GM21390 (cell line): Measurements from ENCODE around the gene USP7.
"Not testable (repeated sequence)": the region's sequence is repeated elsewhere in the genome, so short reads cannot be mapped to it uniquely, and the experiment has no call there.

Experiments
- ATAC-seq: cut with Tn5 transposase; IDR thresholded peaks from one replicate; pipeline ENCODE4 v1.9.1; 2021; ENCODE audit not compliant: unreplicated experiment

Gene USP7

DNA sequence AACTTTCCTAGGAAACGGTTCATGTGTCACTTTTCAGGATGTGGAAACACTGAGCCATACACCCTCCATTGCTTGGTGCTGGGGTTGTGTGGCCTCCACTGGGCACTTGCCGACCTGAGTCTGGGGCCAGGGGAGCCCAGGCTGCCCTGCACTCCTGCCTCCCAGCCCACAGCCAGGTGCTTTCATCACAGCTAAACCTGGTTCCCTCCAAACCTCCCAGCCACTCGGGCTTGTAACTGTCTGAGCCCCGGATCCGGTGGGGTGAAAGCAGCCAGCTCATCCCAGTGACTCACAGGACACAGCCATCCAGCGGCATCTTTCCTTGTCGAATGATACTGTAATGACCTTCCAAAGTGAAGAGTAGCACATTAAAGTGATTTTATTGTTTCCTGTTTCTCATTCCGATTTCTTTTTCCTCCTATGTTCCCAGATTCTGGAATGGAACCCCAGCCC lies 114.7 kb downstream of the USP7 start:
- ATAC-seq = no peak

DNA sequence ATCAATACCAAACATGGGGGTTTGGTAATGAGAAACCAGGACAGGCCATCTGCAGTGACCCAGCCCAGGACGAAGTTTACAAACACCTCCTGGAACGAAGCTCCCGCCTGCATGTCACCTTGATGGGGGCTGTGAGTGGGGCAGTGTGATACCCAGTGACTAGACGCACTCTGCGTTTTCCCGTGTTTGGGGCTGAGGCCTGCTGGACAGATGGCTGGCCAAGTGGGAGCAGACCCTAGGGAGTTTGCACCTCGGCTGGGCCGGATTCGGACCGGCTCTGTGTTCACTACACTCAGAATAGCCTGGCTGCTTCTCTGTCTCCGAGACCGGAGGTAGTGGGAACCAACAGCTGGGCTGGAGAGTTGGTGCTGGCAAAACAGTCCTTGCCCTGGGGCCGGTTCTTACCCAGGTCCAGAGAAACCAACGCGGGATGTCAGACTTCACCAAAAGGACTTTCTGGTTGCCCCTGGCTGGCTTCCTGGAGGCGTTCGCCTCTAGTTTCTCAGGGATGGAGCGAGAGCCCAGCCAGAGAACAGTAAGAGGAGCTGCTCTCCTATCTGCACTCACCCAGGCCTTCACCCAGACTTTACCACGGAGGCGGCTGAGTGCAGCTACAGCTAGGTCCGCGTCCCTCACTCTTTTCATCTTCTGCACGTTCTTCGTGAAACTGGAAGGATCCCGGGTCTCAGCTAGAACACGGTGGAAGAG lies 115.3 kb downstream of the USP7 start:
- ATAC-seq = no peak

DNA sequence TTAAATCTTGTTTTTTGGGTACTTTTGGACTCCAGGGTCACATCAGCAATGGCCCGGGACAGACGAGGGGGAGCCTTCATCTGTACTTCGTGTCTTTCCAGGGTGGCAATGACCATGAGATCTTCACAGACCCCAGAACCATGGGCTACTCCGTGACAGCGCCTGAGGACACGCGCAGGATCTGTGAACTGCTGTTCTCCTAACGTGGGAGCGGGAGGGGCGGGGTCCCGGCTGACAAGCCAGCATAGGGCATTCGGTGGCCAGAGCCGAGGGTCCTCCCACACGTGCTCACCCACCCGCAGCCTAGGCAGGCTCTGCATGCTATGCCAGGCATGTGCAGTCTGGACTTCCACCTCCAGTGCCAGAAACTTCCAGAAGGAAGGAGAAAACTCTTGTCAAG lies 116.1 kb downstream of the USP7 start:
- ATAC-seq = no peak

DNA sequence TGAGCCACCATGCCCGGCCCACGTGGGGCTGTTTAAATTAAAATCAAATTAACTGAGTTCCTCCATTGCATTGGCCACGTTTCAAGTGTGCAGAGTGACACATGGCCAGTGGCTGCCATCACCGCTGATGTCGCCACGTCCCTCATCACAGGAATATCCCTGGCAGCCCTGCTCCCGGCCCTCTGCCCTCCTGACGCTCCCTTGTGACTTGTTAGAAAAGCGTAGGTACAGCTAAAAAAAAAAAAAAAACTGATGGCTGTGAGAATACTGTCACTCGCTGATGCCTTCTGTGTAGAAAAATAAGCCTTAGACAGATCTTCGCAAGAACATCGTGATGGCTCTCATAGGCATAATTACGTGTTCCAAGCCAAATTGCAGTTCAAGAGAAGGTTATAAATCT lies 116.6 kb downstream of the USP7 start:
- ATAC-seq = no peak

DNA sequence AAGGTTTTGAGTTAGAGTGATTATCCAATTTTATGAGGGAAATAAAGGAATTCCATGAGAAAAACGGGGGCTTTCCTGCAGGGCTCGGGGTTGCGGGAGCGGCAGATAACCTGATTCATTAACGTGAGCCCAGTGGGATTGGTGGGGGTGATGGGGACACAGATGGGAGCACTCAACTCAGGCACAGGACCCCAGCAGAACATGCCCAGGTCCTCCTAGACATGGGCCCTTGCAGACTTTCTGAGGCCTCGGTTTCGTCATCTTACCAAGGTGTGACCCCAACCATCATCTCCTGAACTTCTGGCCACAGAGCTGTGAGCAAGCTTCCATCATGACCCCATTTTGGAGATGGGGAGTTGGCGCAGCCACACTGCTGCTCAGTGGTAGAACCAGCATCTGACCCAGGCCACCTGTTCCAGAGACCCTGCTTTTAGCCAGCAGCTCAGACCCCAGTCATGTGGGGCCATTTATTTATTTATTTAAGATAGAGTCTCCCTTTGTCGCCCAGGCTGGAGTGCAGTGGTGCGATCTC lies 117.2 kb downstream of the USP7 start:
- ATAC-seq = no peak

DNA sequence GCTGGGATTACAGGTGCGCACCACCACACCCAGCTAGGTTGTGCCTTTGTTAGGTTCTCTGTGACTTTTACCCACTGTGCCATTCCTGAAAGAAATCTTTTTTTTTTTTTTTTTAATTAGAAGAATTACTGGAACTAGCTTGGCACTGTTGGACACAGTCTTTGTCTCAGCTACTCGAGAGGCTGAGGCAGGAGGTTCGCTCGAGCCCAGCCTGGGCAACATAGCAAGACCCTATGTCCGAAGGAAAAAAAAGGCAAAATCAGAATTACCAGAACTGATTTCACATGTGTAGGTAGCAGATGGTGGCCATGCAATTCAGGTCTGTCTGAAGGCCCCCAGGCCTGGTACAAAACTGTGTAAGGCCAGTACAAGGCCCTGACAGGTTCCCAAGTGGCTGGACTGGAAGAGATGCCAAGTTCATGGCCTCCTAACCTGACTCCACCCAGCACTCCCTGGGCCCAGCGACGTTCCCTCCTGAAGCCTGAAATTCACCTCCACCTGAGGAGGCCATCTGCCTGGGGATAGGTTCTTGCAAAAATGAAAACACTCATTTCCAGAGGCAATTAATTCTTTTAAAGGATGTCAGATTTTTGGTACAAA lies 117.9 kb downstream of the USP7 start:
- no peak for ATAC-seq

DNA sequence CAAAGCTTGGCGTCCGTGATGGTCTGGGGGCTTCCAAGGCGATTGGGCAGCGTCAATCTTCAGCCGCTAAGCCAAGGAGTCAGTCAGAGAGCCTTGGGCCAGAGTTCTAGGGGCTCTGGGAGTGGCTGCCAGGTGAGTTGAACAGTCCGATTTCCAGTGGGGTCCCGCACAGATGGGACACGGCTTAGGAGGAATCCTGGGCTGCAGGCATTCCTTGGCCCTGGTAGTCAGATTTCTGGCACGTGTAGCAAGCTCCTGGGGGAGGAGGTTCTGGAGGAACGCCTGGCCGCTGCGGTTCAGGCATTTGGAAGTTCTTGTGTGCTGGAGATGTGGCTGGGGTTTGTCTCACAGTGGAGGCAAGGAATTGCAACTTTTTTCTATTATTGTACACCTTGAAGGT lies 120.4 kb downstream of the USP7 start:
- ATAC-seq = not testable (repeated sequence)
